NCI-H1694 (cell line): ENCODE results near the gene PLEKHM3.
"Not testable (repeated sequence)": the region's sequence is repeated elsewhere in the genome, so short reads cannot be mapped to it uniquely, and the experiment has no call there.

ENCODE experiments used
- DNase-seq: peaks from one replicate; lab custom pipeline; 2025; lab: John Stamatoyannopoulos, UW

The PLEKHM3 gene

DNA sequence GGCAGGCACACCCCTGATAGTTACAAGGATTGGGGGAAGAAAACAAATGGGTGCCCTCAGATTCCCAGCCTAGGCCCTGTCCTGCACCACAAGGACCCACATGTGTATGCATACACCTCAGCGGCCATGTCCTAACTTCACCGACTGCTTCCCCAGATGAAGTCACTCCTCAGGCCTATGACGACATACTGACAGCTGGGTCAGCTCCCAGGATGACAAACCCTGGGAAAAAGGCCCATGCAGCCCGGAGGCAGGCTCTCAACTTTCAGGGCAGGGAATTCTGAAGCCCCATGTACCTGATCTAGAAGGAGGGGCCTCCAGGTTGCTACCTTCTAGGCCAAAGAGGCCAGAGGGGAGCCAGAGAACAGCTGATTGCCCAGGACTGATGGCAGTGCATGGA is 11.0 kb upstream of the PLEKHM3 start:
- no peak for DNase-seq

DNA sequence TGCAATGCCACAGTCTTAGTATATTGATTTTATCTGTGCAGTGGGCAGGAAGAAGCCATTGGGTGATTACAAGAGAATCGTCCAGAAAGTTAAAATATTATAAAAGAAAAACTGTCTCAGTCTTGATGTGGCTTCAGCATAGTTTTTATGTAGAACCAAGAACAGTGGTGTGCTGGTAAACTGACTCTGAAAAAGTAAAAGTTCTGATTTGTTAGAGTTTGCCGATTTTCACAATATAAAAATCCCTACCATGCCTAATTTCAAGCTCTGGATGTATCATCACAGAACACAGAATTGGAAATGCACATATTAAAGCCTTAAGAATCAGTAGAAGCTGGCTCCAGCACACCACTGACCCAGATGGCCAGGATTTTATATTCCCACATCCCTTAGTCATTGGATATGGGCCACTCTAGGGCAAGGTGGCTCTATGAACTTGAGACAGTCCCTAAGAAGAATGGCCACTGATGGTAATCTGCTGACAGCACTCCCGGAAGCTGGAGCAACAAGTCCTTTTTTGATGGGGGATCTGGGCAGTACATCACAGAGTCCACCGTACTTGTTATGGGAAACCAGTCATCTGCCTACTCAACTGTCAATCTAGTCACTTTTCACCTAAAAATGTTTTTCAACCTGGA is 9.3 kb upstream of the PLEKHM3 start:
- DNase-seq = no peak

DNA sequence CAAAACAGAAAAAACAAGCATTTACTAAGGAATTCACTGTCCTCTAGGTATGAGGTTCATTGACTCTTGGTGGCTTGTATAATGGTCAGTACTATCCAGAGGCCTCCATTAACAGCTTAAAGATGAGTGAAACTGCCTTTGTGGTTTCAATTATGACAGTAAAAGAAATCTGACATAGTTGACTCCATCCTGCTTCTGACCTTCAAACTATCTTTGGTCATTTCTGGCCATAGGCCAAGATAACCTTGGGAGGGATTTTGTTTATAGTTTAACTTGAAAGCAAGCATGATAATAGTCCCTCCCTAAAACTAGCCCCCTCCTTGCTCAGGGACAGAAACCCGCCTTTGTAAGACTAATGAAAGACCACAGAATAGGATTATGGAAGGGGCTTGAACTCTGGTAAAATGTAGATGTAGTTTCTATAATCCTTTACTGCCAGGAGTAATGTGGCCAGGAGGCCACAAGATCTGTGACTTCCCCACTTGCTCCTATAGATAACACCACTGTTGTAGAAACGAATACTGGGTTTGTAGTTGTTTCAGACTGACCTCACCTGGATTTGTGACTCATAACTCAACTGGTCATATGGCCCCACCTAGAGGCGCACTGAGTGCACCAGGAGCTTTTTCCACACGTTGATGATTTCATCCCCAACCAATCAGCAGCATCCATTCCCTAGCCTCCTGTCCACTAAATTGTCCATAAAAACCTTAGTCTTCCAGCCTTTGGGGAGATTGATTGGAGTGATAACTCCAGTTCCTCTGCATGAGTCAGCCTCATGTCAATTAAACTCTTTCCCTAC is 8.6 kb upstream of the PLEKHM3 start:
- DNase-seq = no peak

DNA sequence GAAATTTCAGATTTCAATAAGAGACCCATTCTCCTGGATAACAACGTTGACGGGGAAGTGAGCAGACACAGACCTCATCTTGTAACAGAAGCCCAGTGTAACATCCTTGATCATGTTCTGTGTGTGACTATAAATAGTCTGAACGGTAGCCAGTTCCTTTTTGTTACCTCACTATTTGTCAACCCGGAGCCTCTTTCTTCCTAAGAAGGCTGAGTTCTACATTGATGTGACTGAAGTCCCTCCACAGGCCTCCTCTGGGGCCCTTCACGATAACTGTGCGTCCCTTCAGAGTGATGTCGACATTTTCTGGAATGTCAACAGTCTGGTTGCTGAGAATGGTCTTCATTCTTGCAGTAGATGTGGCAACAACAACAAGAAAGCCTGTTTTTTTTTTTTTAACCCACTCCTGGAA is 6.3 kb upstream of the PLEKHM3 start:
- DNase-seq = no peak

DNA sequence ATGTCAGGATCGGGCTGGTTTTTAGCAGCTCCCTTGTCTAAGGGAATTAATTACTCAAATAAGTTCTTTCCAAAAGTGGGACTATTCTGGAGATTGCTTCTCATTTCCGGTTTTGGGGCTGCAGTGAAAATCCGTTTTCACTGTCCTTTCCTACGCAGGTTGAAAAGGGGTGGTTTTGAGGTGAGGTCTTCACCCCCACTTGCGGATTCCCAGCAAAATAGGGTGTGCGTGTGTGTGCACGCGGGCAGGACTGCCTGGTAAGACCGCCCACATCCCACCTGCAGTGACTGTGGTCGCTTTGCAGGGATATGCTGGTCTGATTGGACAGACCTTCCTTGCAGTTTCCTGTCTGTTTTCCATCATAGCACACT is 472 bp upstream of the PLEKHM3 start:
- no peak for DNase-seq

DNA sequence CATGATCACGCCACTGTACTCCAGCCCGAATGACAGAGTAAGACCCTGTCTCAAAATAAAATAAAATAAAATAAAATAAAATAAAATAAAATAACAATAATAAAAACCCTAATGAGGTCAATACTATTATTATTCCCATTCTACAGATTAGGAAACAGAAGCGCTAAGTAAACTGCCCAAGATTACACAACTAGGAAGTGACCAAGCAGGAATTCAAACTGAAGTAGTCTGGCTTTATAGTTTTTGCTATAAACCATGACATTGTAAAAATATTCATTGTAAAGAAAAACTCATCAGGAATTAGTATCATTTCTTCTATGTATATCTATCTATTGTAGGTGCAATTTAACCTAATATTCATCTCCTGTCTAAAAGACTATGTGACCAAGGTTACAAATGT is 1.2 kb downstream of the PLEKHM3 start:
- no peak for DNase-seq

DNA sequence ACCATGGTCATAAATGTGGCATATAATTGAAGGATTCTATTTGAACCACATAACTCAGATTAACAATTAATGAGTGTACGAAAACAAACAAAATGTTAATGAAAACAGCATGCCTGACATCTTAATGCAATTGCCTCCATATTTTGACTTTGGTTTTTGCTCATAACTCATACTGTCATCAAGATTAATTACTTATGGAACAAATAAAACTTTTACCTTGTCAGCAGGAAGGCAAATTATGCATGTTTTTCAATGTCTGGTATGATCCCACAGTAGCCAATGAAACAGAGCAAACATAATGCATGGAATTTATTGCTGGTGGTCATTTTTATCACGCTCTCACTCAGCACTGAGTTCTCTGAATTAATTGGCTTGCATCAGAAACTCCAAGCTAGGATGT is 5.1 kb downstream of the PLEKHM3 start:
- DNase-seq = no peak

DNA sequence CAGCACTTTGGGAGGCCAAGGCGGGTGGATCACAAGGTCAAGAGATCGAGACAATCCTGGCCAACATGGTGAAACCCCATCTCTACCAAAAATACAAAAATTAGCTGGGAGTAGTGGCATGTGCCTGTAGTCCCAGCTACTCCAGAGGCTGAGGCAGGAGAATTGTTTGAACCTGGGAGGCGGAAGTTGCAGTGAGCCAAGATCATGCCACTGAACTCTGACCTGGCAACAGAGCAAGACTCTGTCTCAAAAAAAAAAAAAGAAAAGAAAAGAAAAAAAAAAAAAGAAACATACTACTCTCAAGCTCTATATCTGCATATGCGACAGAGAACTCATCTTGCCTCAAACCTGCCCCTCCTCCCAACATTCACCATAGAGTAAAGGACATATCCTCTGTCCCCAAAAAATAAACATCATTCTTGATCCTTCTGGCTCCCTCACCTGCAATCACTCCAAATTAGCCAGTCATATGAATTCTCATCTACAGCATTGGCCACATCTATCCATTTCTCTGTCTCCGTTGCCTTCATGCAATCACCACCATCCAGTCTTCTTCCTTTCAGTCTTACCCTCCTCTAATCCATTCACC is 7.1 kb downstream of the PLEKHM3 start:
- not testable (repeated sequence) for DNase-seq

DNA sequence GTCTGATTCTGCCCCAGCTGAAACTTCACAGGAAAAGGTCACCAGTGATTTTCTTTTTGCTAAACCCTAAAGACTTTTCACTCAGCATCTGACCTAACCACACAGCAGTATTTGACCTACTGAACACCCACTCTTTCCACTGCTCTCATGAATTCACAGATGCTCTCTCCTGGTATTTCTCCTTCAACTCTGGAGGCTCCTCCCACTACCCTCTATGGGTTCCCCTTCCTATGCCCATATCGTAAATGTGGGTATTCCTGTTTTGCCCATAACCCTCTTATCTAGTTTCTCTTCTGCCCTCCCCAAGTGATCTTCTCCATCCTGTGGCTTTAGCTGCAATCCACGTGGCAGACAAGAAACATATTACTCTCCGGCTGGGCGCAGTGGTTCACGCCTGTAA is 7.6 kb downstream of the PLEKHM3 start:
- DNase-seq = no peak

DNA sequence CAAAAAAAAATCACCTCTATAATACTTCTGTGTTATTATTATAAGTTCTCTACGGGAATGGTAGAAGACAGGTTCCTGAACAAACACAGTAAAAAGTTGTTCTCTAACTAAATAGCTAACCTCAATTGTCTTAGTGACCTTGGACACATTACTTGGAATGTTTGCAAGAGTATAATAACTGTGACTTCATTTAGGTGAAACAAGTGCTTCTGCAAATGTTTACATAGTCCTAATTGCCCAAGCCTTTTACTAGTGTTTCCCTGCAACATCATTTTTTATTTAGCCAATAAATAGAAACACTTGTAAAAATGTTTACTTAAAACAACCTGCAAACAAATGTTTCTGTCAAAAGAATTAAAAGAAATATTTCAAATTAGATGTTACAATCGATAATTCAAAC is 9.9 kb downstream of the PLEKHM3 start:
- no peak for DNase-seq

DNA sequence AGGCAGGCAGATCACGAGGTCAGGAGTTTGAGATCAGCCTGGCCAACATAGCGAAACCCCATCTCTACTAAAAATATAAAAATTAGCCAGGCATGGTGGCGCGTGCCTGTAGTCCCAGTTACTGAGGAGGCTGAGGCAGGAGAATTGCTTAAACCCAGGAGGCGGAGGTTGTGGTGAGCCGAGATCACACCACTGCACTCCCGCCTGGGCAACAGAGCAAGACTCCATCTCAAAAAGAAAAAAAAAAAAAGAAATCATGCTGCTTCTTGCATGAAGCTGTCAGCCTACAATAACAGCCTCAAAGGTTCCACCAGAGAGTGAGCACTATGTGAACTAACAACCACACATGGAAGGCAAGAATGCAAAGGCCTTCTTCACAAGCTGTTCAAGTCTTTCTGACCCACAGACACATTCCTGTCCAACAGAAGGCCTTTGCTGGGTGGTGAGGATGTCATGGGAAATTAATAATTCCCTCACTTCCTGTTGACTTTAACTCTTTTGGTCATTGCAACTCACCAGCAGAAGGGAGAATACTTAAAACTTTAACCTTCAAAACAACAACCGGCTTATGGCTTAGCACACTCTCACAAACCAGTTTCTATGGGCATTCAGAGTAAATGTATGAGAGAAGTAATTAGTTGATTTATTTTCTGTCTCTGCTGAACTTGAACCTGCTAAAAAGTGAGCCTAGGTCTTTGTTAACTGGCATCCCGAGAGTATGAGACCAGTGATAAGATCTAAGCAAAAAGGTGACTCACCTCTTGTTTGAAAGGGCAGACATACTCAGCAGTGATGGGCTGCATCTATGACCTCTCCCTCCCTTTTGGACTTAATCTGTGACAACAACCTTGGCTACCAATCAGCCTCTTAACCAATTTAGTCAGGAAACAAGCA is 11.8 kb downstream of the PLEKHM3 start:
- DNase-seq = no peak

DNA sequence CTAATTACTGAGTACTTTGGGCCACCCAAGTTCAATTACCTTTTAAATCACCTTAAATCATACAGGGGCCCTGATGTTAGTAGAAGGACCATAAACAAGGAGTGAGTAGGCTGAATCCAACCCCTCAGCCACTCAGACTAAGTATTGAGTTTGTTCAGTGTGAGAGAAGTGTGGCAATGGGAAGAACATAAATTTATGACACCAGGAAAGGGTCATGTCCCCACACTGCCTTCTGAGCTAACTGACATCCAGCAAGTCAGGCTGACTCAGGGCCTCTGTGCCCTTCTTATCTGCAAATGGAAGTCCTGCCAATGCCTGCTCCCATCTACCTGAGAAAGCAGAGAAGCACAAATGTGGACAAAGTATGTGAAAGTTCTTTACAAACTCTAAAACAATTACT is 12.9 kb downstream of the PLEKHM3 start:
- no peak for DNase-seq

DNA sequence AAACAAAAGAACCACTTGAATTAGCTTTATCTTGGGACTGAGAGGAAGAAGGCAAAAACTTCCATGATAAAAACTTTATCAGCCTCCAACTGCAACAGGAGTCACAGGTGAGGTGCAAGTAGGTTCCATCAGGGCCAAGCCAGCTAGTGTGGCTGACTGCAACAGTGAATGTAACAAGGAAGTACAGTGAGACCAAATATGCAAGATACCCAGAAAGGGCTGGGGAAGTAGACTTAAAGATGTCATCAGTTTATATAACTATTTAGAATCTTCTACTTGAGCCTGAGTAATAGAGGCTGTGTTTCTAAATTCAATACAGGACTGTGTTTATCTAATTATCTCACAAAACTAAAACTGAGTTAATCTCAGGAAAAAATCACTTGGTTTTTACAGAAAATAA is 14.8 kb downstream of the PLEKHM3 start:
- DNase-seq = no peak

DNA sequence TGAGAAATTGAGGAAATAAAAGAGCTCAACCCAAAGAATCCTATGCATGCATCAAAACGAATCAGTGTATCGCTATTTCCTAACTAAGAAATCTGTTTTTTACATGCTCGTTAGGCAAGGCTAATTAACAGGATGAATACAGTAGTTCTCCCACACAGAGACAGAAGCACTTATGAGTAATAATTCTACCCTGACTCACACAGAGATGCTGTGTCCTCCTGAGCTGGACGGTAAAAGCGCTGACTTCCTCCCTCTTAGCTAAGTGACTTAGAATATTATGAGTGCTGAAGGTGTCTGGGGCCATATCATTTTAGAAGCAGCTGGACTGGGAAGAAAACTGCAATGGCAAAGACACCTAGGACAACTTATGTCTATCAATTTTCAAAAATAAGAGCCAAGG is 18.5 kb downstream of the PLEKHM3 start:
- DNase-seq = no peak

DNA sequence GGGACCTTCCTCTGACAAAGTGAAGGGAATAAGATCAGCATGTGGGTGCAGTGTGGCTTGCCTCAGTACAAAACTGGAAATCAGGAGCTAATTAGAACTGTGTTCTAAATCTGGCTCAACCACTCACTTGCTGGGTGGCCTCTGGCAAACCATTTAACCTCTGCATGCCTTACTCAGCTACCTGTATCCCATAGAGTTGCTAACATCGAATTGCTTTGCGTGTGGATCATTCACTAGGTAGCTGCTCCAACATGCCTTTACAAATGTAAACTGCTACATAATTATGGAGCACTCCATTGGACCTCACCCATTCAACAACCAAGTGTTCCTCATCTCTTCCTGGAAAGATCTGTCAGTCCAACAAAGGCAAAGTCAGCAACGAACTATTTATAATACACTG is 19.0 kb downstream of the PLEKHM3 start:
- no peak for DNase-seq

DNA sequence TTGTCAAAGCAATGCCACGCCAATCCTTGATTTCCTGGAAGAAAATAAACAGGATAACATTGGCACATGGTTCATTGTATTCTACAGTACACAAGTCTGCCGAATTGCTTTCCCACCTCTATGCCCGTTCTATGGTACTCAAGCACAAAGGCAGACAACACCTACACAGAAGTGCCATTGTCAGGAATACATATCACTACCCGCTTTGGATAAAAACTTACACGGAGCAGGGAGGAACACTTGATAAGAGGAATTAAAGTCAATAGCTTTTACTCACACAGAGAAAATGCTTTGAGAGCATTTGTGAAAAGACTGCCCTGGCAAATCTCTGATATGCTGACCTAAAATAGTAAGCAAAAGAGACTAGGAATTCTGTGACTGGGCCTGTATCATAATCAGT is 23.4 kb downstream of the PLEKHM3 start:
- no peak for DNase-seq

DNA sequence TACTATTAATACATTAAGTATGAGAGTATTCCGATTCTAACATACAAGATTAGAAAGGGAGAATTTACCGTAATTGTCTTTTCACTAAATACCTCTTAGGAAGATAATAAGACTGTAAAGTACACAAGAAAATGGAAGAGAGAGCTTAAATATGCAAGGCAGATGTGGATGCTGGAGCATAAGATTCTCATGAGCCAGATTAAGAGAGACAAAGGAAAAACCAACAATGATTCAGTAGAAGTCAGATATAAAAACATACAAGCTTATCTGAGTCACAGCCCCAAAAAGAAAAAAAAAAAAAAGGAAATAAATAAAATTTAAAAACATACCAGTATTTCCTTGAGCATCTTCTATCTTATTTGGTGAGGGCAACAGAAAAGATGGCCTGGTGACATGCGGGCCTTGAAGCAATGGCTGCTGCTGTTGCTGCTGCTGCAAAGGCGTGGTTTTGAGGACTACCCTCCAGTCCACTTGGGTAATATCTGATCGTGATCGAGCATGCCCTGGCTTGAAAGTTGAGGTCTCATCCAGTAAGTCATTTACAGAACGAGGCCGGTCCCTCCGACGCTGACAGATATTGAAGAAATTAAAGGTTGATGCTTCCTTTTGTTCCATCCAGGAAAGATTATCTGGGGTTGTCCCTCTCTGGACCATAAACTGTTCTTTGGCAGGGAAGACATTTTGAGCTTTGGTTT is 24.5 kb downstream of the PLEKHM3 start:
- no peak for DNase-seq

DNA sequence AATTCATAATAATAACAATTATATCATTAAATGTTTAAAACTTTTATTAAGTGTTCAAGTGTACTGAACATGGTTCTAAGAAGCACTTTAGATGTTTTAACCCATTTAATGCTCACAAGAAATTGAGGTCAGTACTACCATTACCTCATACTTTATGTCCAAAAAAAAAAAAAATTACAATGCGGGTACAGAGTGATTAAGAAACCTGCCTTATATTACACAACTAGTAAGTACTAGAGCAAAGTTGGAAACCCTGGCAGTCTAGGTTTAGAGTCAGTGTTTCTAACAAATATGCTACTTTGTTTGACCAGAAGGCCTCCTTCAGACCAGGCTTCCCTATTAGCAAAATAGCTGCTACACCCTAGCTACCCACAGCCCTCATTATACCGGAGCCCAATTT is 28.5 kb downstream of the PLEKHM3 start:
- no peak for DNase-seq

DNA sequence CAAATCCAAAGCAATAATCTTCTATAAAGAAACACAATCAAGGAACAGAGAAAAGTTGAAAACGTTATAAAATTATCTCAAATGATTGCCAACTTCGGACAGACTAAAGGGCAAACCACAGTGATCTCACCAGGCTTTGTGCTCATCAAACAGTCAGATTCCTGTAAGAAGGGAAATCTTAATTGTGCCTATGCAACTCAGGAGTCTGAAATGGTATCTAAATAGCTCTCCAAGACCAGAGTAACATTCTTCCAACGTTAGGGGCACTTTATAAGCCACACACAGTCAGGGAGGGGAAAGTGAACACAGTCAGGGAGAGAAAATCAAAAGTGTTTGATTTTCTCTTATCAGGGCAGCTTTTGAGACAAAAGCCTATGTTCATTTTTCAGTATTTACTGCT is 29.4 kb downstream of the PLEKHM3 start:
- no peak for DNase-seq

DNA sequence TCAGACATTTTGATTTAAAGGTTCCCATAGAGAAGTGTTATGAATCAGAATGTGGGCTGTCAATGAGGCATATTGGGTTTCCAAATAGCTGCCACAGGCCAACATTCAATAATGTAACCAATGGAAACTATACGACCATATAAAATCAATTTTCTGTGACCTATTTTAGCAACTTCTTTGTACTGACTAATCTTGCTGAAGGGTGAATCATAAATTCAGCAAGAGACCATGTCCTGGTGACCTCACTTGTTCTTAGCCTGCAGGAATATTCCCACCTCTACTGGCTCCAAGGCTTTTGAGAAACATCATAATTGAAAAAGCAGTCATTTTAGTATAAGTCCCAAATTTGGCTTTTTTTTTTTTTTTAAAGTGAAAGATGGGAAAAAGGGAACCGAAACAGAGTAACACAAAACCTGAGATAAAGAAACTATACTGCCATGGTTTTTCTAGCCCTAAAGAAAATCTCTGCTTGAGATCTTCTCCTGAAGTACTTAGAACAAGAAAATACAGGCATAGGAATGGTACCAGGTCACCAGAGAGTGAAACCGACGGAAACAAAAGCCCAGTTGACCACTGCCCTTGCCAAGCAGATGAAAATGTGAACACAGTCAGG is 32.1 kb downstream of the PLEKHM3 start:
- DNase-seq = no peak

DNA sequence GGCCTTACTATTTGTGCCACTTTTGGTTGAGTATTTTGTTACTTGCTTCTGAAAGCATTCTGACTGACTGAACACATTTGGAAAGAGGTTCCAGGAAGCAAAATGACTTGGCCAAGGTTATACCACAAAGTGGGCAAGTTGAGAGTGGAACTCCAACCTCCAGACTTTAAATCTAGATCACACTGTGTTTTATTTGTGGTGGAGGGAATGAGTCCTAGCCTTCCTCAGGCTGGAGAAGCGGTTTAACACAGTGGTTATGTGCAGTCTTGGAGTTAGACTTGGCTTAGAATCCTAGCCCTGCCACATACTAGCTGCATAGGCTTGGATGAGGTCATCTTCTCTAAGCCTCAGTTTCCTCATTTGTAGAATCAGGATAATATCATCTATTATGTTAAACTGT is 33.4 kb downstream of the PLEKHM3 start:
- DNase-seq = no peak

DNA sequence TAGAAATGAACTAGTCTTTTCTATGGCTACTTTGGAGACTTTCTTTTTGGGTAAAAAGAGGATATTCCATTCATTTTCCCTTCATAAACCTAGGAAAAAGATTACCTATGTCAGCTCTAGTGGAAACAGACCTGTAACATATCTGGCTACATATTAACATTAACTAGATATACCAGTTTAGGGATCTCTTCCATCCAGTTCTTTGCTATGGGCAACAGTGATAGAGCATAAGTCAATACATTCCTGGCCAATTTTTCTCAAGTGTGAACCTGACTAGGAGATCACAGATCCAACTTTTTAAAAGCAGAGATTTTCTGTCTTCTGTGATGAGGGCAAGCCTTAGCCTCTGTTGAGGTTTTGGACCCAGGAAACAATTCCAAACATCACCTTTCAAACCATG is 34.5 kb downstream of the PLEKHM3 start:
- DNase-seq = no peak
